ENCODE measurements around the gene IL22RA2.

Gene IL22RA2

DNA sequence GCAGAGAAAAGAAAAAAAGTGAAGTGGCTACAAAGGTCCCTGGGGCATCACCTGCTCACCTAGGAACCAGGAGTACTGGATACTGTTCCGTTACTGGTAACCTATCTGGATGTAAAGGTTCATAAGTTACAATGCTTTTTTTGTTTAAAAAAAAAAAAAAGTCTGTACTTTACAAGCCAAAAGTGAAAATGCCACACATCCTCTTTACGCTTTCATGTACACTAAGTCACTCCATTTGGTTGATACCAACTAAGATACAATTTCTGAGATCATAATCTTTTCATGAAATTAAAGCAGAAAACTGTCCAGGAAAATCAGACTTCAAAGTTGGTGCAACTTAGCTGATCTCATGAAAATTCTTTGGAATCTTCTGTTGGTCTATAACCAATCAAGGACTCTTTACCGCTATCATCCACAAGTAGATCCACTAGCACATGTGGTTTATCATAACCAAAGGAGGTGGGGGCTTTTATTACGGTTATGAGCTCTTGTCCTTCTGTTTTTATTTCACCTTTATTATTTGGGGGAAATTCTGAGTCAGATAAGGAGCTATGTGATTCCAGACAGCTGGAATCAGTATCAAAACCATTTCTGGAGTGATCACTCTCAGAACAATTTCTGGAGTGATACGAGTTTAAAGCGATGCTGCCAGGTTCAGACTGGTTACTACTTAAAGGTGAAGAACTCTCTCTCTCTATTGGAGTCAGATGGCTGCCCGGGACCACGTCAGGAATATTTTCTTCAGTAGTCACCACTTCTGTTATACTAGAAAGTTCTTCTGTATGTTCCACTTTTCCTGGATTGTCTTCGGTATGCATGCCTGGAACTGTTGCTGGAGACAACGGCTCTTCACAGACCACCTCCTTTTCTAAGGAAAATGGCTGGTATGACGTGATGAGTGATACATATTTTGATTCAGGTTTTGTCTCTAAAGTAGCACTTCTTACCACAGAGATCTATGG lies 24.5 kb upstream of the IL22RA2 start:
- DNase-seq, result no peak

GRCh38 chr6:137193256-137194070 lies 20.0 kb upstream of the IL22RA2 start:
- no peak for DNase-seq

GRCh38 chr6:137192821-137193220 lies 19.4 kb upstream of the IL22RA2 start:
- DNase-seq, result no peak

GRCh38 chr6:137191670-137192069 lies 18.2 kb upstream of the IL22RA2 start:
- no peak for DNase-seq

DNA sequence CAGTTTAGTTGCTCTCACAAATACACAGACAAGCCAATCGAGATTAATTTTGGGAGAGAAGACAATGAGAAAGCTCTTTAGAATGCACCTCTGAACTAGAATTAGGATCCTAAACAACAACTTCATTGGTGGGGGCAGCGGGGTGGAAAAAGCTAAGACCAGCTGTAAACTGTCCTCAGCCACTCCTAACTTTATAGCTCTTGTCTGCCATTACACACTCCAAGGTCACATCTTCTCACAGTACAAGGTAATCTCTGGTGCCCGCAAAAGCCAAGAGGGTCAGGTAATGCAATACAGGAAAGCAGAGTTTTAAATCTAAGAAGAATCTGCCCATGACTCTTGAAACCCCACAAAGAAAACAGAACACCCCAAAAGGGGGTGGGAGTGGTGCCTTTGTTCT lies 17.8 kb upstream of the IL22RA2 start:
- DNase-seq, result no peak

DNA sequence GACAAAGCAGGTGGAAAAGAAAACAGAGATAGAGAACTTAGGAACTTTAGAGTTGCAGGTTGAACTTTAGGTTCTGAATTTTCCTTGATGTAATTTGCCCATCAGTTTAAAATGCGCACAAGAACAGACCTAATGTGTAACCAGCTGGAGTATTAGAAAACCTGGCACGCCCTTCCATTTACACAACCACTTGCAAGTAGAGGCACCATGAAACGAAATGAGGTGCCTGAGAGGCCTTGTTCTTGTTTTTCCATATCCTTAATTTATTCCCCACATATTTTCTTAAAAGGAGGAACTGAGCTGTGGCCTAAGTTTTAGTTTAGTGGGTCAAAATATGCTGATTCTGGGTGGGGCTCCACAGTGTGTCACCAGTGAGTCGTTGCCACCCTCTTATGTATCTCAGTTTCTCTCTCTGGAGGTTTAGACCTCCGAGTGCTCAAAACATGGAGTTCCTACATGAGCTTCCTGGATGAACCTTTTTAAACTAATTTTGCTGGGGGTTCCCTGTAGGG lies 17.2 kb upstream of the IL22RA2 start:
- DNase-seq, result no peak

GRCh38 chr6:137188855-137189254 lies 15.4 kb upstream of the IL22RA2 start:
- peak; percentile 19 for DNase-seq

DNA sequence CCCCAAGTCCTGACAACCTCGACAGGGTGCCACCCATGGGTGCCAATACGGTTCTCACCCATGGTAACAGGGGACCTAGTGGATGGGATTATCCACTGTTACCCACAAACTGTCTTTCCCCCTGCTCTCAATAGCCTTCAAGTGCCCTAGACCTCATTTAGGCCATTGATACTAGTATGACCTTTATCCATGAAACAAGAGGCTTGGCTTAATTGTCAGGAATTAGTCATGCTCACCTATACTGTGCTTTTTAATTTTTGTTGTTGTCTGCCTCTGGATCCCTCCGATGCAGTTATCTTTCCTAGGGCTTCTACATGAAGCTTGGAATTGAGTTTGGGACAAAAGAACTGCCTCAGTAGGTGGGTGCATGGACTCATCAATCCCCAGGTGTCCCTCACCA lies 11.8 kb upstream of the IL22RA2 start:
- no peak for DNase-seq

GRCh38 chr6:137182654-137183073 lies 9.2 kb upstream of the IL22RA2 start:
- no peak for DNase-seq

DNA sequence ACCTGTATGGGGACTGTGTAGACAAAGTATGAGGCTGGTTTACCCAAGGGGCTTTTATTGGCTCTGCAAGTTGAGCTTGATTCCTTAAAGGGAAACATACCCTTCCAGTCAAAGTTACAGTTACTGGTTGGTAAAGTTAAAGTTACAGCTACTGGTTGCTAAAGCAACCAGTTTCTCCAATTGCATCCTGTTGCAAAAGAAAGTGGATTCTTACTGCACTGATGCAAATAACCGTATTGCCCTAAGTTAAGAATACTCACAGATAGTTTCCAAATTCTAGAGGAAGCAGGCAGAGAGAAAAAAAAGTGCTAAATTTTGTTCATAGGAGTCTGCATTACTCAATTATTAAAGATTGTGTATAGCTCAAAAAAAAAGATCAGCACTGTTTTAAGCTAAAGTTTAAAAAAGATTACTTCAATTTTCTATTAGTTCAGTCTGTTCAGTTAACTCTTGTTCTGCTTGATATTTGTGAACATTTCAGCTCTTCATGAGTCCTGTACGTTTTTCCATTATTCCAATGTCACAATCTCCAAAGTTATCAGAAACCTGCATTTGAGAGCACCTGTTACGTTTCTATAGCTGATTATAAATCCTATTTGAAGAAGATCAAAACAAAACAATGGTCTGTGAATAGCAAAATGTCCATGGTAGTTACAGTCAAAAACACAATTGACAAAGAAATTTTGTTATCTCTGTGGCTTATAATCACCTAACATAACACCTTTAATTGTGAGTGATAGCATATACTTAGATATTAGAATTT lies 8.6 kb upstream of the IL22RA2 start:
- DNase-seq, result no peak

- DNase-seq, result no peak
Measured at GRCh38 chr6:137177611-137178010, 4.2 kb upstream of the IL22RA2 start.

- DNase-seq, result no peak
Measured at GRCh38 chr6:137176729-137177128, 3.3 kb upstream of the IL22RA2 start.

DNA sequence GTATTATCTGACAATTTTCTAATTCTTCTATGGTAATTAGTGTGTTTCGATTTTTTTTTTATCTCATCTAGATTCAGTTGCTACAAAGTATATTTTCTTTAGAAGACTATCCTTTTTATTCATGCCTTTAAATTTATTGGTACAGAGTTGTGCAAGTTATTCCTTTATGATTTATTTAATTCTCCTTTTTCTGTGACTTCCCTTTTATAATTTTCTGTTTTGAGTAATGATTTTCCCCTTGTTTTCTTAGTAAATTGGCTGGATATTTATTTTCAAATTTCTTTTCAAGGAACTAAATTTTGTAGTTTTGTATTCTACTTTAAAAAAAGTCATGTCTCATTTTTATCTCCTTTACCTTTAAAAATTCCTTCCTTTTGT lies 2.4 kb upstream of the IL22RA2 start:
- DNase-seq, result no peak

DNA sequence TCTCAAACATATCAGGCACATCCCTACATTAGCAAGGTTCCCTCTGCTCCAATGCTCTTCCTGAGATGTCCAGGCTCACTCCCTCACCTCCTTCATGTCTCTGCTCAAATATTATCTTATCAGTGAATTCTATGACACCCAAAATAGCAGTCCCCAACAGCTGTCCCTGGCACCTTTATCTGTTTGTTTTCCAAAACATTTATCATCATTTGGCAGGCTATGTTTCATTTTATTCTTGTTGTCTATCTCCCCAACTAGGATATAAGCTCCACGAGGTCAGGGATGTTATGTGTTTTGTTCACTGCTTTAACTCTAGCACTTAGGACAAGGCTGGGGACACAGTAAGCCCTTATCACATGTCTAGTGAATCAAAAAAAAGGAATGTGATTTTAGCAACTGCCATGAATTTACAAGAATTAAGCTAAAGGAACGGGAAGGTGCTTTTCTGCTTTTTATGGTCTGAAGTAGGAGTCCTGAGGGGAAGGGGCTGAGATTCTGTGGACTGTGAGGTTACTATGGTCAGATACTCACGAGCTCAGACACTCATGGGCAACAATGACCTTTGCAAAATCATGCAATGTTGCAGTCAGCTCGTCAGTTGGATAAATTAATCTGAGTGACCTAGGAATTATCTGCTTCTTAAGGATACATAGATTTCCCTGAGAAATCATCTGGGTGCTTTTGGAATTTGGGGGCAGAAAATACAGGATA lies 1.9 kb upstream of the IL22RA2 start:
- no peak for DNase-seq

DNA sequence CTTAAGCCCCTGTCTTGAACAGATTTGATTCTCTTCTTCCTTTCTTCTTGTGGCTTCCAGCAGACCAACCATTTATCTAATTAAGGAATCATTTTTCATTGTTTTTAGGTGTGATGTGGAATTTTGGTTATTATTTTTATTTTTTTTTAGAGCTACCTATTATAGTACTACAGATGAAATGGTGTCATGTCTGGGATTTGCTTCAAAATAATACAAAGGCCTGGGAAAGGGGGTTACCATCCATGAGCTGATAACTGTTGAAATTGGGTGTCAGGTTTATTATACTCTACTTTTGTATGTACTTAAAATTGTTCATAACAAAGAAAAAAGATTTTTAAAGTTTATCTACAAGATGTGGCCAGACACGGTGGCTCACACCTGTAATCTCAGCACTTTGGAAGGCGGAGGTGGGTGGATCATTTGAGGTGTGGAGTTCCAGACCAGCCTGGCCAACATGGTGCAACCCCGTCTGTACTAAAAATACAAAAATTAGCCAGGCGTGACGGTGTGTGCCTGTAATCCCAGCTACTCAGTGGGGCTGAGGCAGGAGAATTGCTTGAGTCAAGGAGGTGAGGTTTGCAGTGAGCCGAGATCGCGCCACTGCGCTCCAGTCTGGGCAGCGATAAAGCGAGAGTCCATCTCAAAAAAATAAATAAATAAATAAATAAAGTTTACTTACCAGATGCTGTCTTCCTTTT lies 561 bp downstream of the IL22RA2 start:
- no peak for DNase-seq

- no peak for DNase-seq
Measured at GRCh38 chr6:137171824-137172733, 1.4 kb downstream of the IL22RA2 start.

DNA sequence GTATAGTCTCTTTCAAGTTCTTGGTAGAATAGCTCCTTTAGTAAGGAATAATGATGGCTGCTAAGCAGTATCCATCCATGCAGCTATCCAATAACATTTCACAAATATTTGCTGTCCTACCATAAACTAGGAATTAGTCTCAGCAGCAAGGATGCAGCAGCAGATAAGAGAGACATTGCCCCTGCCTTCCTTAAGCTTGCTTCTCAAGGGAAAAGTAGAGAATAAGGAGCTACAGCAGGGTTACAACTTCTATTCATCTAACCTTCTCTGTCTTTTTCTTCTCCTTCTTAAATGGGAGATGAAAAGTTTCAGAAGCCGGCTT lies 2.4 kb downstream of the IL22RA2 start:
- DNase-seq, result no peak

GRCh38 chr6:137170266-137171052 lies 3.0 kb downstream of the IL22RA2 start:
- no peak for DNase-seq

- no peak for DNase-seq
Measured at GRCh38 chr6:137167702-137168377, 5.6 kb downstream of the IL22RA2 start.

Data from EL (cell line).